Measurements from ENCODE around the gene LRRC32. TPM values are rescaled to one million over a fixed set of nuclear protein-coding genes. Genes with fewer than 3 reads are reported as not detected.

The LRRC32 gene
- total and polyA plus RNA-seq, 9 of the 15 experiments (the other 6 are each of a cell fraction or from before 2014, with no cell fraction given): 0.10 to 0.50 (median 0.19) TPM; not detected in 5

DNA sequence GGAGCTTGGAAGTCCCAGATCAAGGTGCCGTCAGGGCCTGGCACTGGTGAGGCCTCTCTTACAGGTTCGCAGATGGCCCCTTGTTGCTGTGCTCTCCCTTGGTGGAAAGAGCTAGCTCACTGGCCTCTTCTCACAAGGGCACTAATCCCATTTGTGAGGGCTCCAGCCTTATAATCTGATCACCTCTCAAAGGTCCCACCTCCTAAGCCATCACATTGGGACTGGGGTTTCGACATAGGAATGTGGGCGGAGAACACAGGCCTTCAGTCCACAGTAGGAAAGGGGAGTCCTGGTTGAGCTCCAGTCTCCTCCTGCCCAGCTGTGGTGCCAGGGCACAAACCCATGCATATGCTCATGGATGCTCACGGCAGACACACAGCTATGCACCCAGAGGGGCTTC lies 14.0 kb upstream of the LRRC32 start:
- Histone ChIP-seq H3K4me3 (no peak overlapping the region), H4K20me1 (replicated peaks; ENCODE audit: control insufficient read depth, insufficient read depth, low read length) (no peaks in the 10 kb centered on the region), H3K27ac (ENCODE audit: extremely low read depth, low read depth, low read length) (no peak overlapping the region), H3K27me3 (ENCODE audit: control insufficient read depth in 2 of 2, insufficient read depth in 2 of 2, low read length in 2 of 2) (peaks cover 0 to 24% of the 10 kb centered on the region in 2 experiments; a peak in 3 of 5 replicates), H3K9me1 (ENCODE audit: control insufficient read depth, insufficient read depth, low read length) (no peaks in the 10 kb centered on the region), H3K79me2 (ENCODE audit: control insufficient read depth, insufficient read depth, low read length) (no peaks in the 10 kb centered on the region), H3K9ac (ENCODE audit: insufficient read depth in 1 of 2, low read depth in 2 of 2, low read length in 2 of 2) (no peak overlapping the region), H3K9me3 (replicated peaks; ENCODE audit: control insufficient read depth, insufficient read depth, low read depth, low read length) (no peaks in the 10 kb centered on the region), H3K4me1 (replicated peaks in 1 of 2; ENCODE audit: control insufficient read depth in 2 of 2, insufficient read depth in 2 of 2, low read length in 2 of 2) (peaks cover 0 to 27% of the 10 kb centered on the region in 2 experiments; a peak in 3 of 5 replicates), H2AFZ (ENCODE audit: low read depth, low read length) (no peak overlapping the region), H3K4me2 (ENCODE audit: insufficient read depth, low read length) (no peak overlapping the region), H3K36me3 (ENCODE audit: control insufficient read depth, insufficient read depth, low read length) (no peaks in the 10 kb centered on the region)
- CTCF ChIA-PET (ENCODE audit: low intra/inter-chr PET ratio): no interaction called here
- intact Hi-C loops (cut with micrococcal nuclease) (loop anchor here (5.0 to 10.0 kb wide), 2 partner anchors 107 to 480 kb away; partner anchors contain the start of gene WNT11), in situ Hi-C loops (cut with MboI) (no loop called here)
- BruUV-seq (replicated peaks): no TSS peak
- 59% methylated on average over 5 of the region's 5 CpGs for WGBS (ENCODE audit: insufficient coverage, low coverage, missing lambda C conversion rate)
- POLR2A ChIA-PET: interaction anchor here (0.6 to 1.0 kb wide), 2 partner anchors 12 to 441 kb away, joined by 3 read pairs; no protein-coding TSS in a partner anchor
- DNase-seq (ENCODE audit: extremely low read depth in 1 of 4, low spot score in 3 of 4) (no peak), ATAC-seq (no peak), FAIRE-seq (no peak)
- TF ChIP-seq PYGO2 (tag; IDR thresholded peaks at IDR 0.05) (no peak), ZNF3 (CRISPR knock-in tag; IDR thresholded peaks at IDR 0.05) (no peak), GABPB1 (CRISPR knock-in tag; IDR thresholded peaks at IDR 0.05) (no peak), NKRF (IDR thresholded peaks at IDR 0.05; ENCODE audit: borderline replicate concordance) (no peak), HSF4 (CRISPR knock-in tag; IDR thresholded peaks at IDR 0.05; ENCODE audit: borderline replicate concordance) (no peak), ZFP91 (CRISPR knock-in tag; IDR thresholded peaks at IDR 0.05) (no peak), SMARCA4 (IDR thresholded peaks at IDR 0.05) (no peak), ZNF444 (CRISPR knock-in tag; IDR thresholded peaks at IDR 0.05) (no peak), CBFB (CRISPR knock-in tag; IDR thresholded peaks at IDR 0.05) (no peak)
- TF ChIP-seq, protein P1, sequence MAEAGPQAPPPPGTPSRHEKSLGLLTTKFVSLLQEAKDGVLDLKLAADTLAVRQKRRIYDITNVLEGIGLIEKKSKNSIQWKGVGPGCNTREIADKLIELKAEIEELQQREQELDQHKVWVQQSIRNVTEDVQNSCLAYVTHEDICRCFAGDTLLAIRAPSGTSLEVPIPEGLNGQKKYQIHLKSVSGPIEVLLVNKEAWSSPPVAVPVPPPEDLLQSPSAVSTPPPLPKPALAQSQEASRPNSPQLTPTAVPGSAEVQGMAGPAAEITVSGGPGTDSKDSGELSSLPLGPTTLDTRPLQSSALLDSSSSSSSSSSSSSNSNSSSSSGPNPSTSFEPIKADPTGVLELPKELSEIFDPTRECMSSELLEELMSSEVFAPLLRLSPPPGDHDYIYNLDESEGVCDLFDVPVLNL (CRISPR knock-in tag; IDR thresholded peaks at IDR 0.05; ENCODE audit: low read depth): no peak
- TF ChIP-seq, protein P2, sequence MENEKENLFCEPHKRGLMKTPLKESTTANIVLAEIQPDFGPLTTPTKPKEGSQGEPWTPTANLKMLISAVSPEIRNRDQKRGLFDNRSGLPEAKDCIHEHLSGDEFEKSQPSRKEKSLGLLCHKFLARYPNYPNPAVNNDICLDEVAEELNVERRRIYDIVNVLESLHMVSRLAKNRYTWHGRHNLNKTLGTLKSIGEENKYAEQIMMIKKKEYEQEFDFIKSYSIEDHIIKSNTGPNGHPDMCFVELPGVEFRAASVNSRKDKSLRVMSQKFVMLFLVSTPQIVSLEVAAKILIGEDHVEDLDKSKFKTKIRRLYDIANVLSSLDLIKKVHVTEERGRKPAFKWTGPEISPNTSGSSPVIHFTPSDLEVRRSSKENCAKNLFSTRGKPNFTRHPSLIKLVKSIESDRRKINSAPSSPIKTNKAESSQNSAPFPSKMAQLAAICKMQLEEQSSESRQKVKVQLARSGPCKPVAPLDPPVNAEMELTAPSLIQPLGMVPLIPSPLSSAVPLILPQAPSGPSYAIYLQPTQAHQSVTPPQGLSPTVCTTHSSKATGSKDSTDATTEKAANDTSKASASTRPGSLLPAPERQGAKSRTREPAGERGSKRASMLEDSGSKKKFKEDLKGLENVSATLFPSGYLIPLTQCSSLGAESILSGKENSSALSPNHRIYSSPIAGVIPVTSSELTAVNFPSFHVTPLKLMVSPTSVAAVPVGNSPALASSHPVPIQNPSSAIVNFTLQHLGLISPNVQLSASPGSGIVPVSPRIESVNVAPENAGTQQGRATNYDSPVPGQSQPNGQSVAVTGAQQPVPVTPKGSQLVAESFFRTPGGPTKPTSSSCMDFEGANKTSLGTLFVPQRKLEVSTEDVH (IDR thresholded peaks at IDR 0.05; ENCODE audit: low read depth, partially characterized antibody): no peak
